VCaP (cell line): ENCODE measurements around the gene TBC1D22A.

Experiments used
- H3K27ac ChIP-seq: fragments of 450-650 bp; 2 replicates; pipeline ENCODE4 v1.5.1; 2017
- CTCF ChIP-seq: fragments of 450-650 bp; conservative IDR thresholded peaks from 2 replicates; pipeline ENCODE4 v1.5.1; 2017; ENCODE audit warnings: mild to moderate bottlenecking, moderate library complexity

TBC1D22A gene

GRCh38 chr22:47069270-47069669 is 306.8 kb downstream of the TBC1D22A start:
- H3K27ac ChIP-seq, result no peak overlapping the region
- no peak for TF ChIP-seq CTCF

GRCh38 chr22:47071078-47071806 is 308.8 kb downstream of the TBC1D22A start:
- TF ChIP-seq CTCF, result no peak
- no peak overlapping the region for H3K27ac ChIP-seq

GRCh38 chr22:47071807-47072641 is 309.6 kb downstream of the TBC1D22A start:
- no peak overlapping the region for H3K27ac ChIP-seq

GRCh38 chr22:47072642-47072967 is 310.2 kb downstream of the TBC1D22A start:
- no peak for TF ChIP-seq CTCF
- no peak overlapping the region for H3K27ac ChIP-seq

More at GRCh38 chr22:47071807-47072641, 309.6 kb downstream of the TBC1D22A start:
- TF ChIP-seq CTCF, result no peak

- H3K27ac ChIP-seq, result no peak overlapping the region
Observed at GRCh38 chr22:47073075-47073474, 310.6 kb downstream of the TBC1D22A start.

GRCh38 chr22:47074105-47074504 is 311.7 kb downstream of the TBC1D22A start:
- no peak overlapping the region for H3K27ac ChIP-seq
- TF ChIP-seq CTCF, result no peak

More at GRCh38 chr22:47073075-47073474, 310.6 kb downstream of the TBC1D22A start:
- TF ChIP-seq CTCF, result no peak

GRCh38 chr22:47075568-47075967 is 313.1 kb downstream of the TBC1D22A start:
- no peak overlapping the region for H3K27ac ChIP-seq
- TF ChIP-seq CTCF, result no peak
